Cardiac muscle cell (in vitro differentiated cells and primary cell): Measurements from ENCODE around the gene TNS4. TPM values are rescaled to one million over a fixed set of nuclear protein-coding genes. Genes with fewer than 3 reads are reported as not detected.

Source experiments
- DNase-seq, 2 donors: peaks; one replicate each; pipeline versions ENCODE4 v3.0.0 to v3.0.0-alpha.2; 2010 to 2017; ENCODE audit warnings: low read depth in 1 of 2, low spot score in 1 of 2
- H3K27ac ChIP-seq: fragments of 200-600 bp; sonication (generic); 2 replicates; pipeline ENCODE4 v1.5.1; 2016
- H3K27me3 ChIP-seq: fragments of 200-600 bp; sonication (generic); 2 replicates; pipeline ENCODE4 v1.6.0; 2016; ENCODE audit warnings: control low read depth
- H3K36me3 ChIP-seq: fragments of 200-600 bp; sonication (generic); 2 replicates; pipeline ENCODE4 v1.5.1; 2016; ENCODE audit warnings: control low read depth
- H3K4me1 ChIP-seq: fragments of 200-600 bp; sonication (generic); 2 replicates; pipeline ENCODE4 v1.8.1; 2017; ENCODE audit warnings: low read depth, mild to moderate bottlenecking, mixed run types
- H3K4me3 ChIP-seq: fragments of 200-600 bp; sonication (generic); 2 replicates; pipeline ENCODE4 v1.5.1; 2016; ENCODE audit warnings: mild to moderate bottlenecking
- H3K9me3 ChIP-seq: fragments of 200-600 bp; sonication (generic); 2 replicates; pipeline ENCODE4 v1.5.1; 2017; ENCODE audit warnings: low read depth, mild to moderate bottlenecking, control low read depth
- CTCF ChIP-seq: IDR thresholded peaks from 2 replicates; pipeline ENCODE4 v1.5.1; 2012; ENCODE audit warnings: low read depth, mild to moderate bottlenecking, low read length
- polyA plus RNA-seq: library from polyadenylated mRNA; unstranded; fragments of >200 nt; fragmentation: Nextera tagmentation; extraction: Ambion mirVana; gene quantifications from 2 replicates; pipeline ENCODE4 v1.2.1, GENCODE V29; 2016
- total RNA-seq: library from RNA; depleted of rRNA; stranded (reverse); fragments of >200 nt; gene quantifications from 2 replicates; pipeline ENCODE4 v1.2.3, GENCODE V29; 2016

TNS4 gene
- total and polyA plus RNA-seq, 2 experiments from 2014 or later = not detected

GRCh38 chr17:40498281-40499084, 2.9 kb downstream of the TNS4 start:
- H3K9me3 ChIP-seq = no peaks in the 10 kb centered on the region
- no peaks in the 10 kb centered on the region for H3K4me1 ChIP-seq
- DNase-seq = no peak
- H3K27me3 ChIP-seq = no peaks in the 10 kb centered on the region
- H3K36me3 ChIP-seq = no peaks in the 10 kb centered on the region
- H3K4me3 ChIP-seq = no peak overlapping the region
- TF ChIP-seq CTCF = no peak
- H3K27ac ChIP-seq = no peak overlapping the region

GRCh38 chr17:40497695-40498094, 3.7 kb downstream of the TNS4 start:
- H3K4me3 ChIP-seq = no peak overlapping the region
- TF ChIP-seq CTCF = no peak
- no peaks in the 10 kb centered on the region for H3K4me1 ChIP-seq
- DNase-seq = no peak
- no peaks in the 10 kb centered on the region for H3K9me3 ChIP-seq
- no peak overlapping the region for H3K27ac ChIP-seq
- no peaks in the 10 kb centered on the region for H3K36me3 ChIP-seq
- no peaks in the 10 kb centered on the region for H3K27me3 ChIP-seq

GRCh38 chr17:40496634-40497420, 4.6 kb downstream of the TNS4 start:
- Histone ChIP-seq H3K36me3 (no peaks in the 10 kb centered on the region), H3K4me3 (no peak overlapping the region), H3K27ac (no peak overlapping the region), H3K27me3 (no peaks in the 10 kb centered on the region), H3K4me1 (no peaks in the 10 kb centered on the region), H3K9me3 (no peaks in the 10 kb centered on the region)
- DNase-seq = no peak
- no peak for TF ChIP-seq CTCF

GRCh38 chr17:40496170-40496569, 5.3 kb downstream of the TNS4 start:
- Histone ChIP-seq H3K9me3 (no peaks in the 10 kb centered on the region), H3K4me1 (no peaks in the 10 kb centered on the region), H3K36me3 (no peaks in the 10 kb centered on the region), H3K27me3 (no peaks in the 10 kb centered on the region), H3K4me3 (no peak overlapping the region), H3K27ac (no peak overlapping the region)
- no peak for TF ChIP-seq CTCF
- no peak for DNase-seq

GRCh38 chr17:40495140-40495539, 6.3 kb downstream of the TNS4 start:
- Histone ChIP-seq H3K9me3 (no peaks in the 10 kb centered on the region), H3K27ac (no peak overlapping the region)
- TF ChIP-seq CTCF = no peak

More at GRCh38 chr17:40495140-40495539, 6.3 kb downstream of the TNS4 start:
- no peak overlapping the region for H3K4me3 ChIP-seq
- H3K4me1 ChIP-seq = peaks cover 4% of the 10 kb centered on the region
- DNase-seq = no peak
- no peaks in the 10 kb centered on the region for H3K27me3 ChIP-seq
- no peaks in the 10 kb centered on the region for H3K36me3 ChIP-seq
